SK-N-SH (cell line): ENCODE results near the gene CYTH4. TPM values are rescaled to one million over a fixed set of nuclear protein-coding genes. Genes with fewer than 3 reads are reported as not detected.

Source experiments
- CTCF ChIA-PET: fragments of 300-600, 350-600 bp; formaldehyde crosslinking; extraction: SDS; loops from one replicate; lab custom pipeline; 2021; lab: Yijun Ruan, JAX
- POLR2A ChIA-PET: fragments of 350-600 bp; sonication (Branson Sonifier 250); formaldehyde crosslinking; extraction: SDS; loops from one replicate; lab custom pipeline; 2020; ENCODE audit warnings: antibody characterized with exemption, inconsistent platforms; lab: Yijun Ruan, JAX
- DNase-seq: peaks from one replicate; pipeline ENCODE4 v3.0.0; 2012
- H2AFZ ChIP-seq: fragments of 200-600 bp; sonication (generic); 2 replicates; pipeline ENCODE4 v1.8.1; 2016; ENCODE audit warnings: antibody characterized with exemption, mild to moderate bottlenecking, low read depth
- H3F3A ChIP-seq: fragments of 200-600 bp; sonication (generic); replicated peaks from 2 replicates; pipeline ENCODE3; 2016; ENCODE audit warnings: antibody characterized with exemption, mild to moderate bottlenecking; ENCODE audit not compliant: insufficient read depth
- H3K27ac ChIP-seq, 2 experiments: fragments of 200-500 bp in 1 of 2; fragments of 200-600 bp in 1 of 2; sonication (Bioruptor generic) in 1 of 2; sonication (generic), shearing (Covaris generic) in 1 of 2; 2 replicates each; pipeline versions ENCODE4 v1.5.1 to v1.6.1; 2014 to 2016; ENCODE audit warnings: low read depth in 2 of 2, inconsistent platforms in 1 of 2, low read length in 1 of 2, mild to moderate bottlenecking in 1 of 2, mixed read lengths in 1 of 2
- H3K27me3 ChIP-seq: fragments of 200-600 bp; sonication (generic), shearing (Covaris generic); 2 replicates; pipeline ENCODE4 v1.6.1; 2016; ENCODE audit warnings: mixed run types; ENCODE audit not compliant: insufficient read depth
- H3K36me3 ChIP-seq, 2 experiments: fragments of 200-500 bp in 1 of 2; fragments of 200-600 bp in 1 of 2; sonication (Bioruptor generic) in 1 of 2; sonication (generic) in 1 of 2; replicated peaks in 1 of 2; 2 replicates each; pipeline versions ENCODE3 to v1.5.1; 2014 to 2016; ENCODE audit warnings: low read length in 1 of 2, mild to moderate bottlenecking in 1 of 2; ENCODE audit not compliant: insufficient read depth in 2 of 2, control insufficient read depth in 1 of 2
- H3K4me1 ChIP-seq, 2 experiments: fragments of 200-500 bp in 1 of 2; fragments of 200-600 bp in 1 of 2; sonication (Bioruptor generic) in 1 of 2; sonication (generic), shearing (Covaris generic) in 1 of 2; 2 replicates each; pipeline versions ENCODE4 v1.5.1 to v1.6.1; 2014 to 2016; ENCODE audit warnings: low read depth in 1 of 2, low read length in 1 of 2, mixed run types in 1 of 2; ENCODE audit not compliant: insufficient read depth in 2 of 2, control insufficient read depth in 1 of 2
- H3K4me2 ChIP-seq: fragments of 200-600 bp; sonication (generic), shearing (Covaris generic); 2 replicates; pipeline ENCODE4 v1.6.1; 2017; ENCODE audit warnings: mixed run types
- H3K4me3 ChIP-seq, 2 experiments: fragments of 200-500 bp in 1 of 2; fragments of 200-600 bp in 1 of 2; sonication (Bioruptor generic) in 1 of 2; sonication (generic), shearing (Covaris generic) in 1 of 2; 2 replicates each; pipeline versions ENCODE4 v1.5.1 to v1.8.1; 2014 to 2016; ENCODE audit warnings: low read depth in 2 of 2, inconsistent platforms in 1 of 2, low read length in 1 of 2, mild to moderate bottlenecking in 1 of 2, mixed read lengths in 1 of 2, moderate library complexity in 1 of 2
- H3K79me2 ChIP-seq: fragments of 200-600 bp; sonication (generic); 2 replicates; pipeline ENCODE4 v1.8.1; 2017; ENCODE audit warnings: mild to moderate bottlenecking; ENCODE audit not compliant: insufficient read depth
- H3K9ac ChIP-seq: fragments of 200-600 bp; sonication (generic); 2 replicates; pipeline ENCODE4 v1.6.1; 2017; ENCODE audit warnings: mixed run types
- H3K9me2 ChIP-seq: fragments of 200-600 bp; sonication (generic); 2 replicates; pipeline ENCODE4 v1.6.1; 2017; ENCODE audit warnings: mixed run types
- H3K9me3 ChIP-seq: fragments of 200-600 bp; sonication (generic); 2 replicates; pipeline ENCODE4 v1.6.1; 2017; ENCODE audit warnings: mixed run types, mild to moderate bottlenecking, moderate library complexity
- H4K20me1 ChIP-seq: fragments of 200-600 bp; sonication (generic); 2 replicates; pipeline ENCODE4 v1.6.1; 2017; ENCODE audit warnings: mild to moderate bottlenecking, mixed run types; ENCODE audit not compliant: insufficient read depth
- FOXJ3 ChIP-seq: sonication (generic); formaldehyde crosslinking; IDR thresholded peaks from 2 replicates; pipeline ENCODE4 v1.5.1; 2020; ENCODE audit warnings: mild to moderate bottlenecking, missing genetic modification reagents
- FOXM1 ChIP-seq: IDR thresholded peaks from 2 replicates; pipeline ENCODE4 v1.4.0; 2012; ENCODE audit warnings: low read depth, mild to moderate bottlenecking
- GABPA ChIP-seq: IDR thresholded peaks from 2 replicates; pipeline ENCODE4 v1.4.0; 2012; ENCODE audit warnings: low read depth, mild to moderate bottlenecking
- GATA2 ChIP-seq: sonication (generic); formaldehyde crosslinking; IDR thresholded peaks from 2 replicates; pipeline ENCODE4 v1.5.0; 2020; ENCODE audit warnings: mild to moderate bottlenecking, missing genetic modification reagents
- MEF2A ChIP-seq: IDR thresholded peaks from 2 replicates; pipeline ENCODE4 v1.4.0; 2012; ENCODE audit warnings: low read depth, borderline replicate concordance
- NRF1 ChIP-seq: IDR thresholded peaks from 2 replicates; pipeline ENCODE4 v1.6.1; 2012; ENCODE audit warnings: low read depth, mild to moderate bottlenecking, low read length
- POLR2AphosphoS5 ChIP-seq: IDR thresholded peaks from 2 replicates; pipeline ENCODE4 v1.6.1; 2012; ENCODE audit warnings: low read depth, low read length
- RFX5 ChIP-seq: IDR thresholded peaks from 2 replicates; pipeline ENCODE4 v1.6.1; 2012; ENCODE audit warnings: mild to moderate bottlenecking, improper control_type of control experiment, low read length
- SIN3A ChIP-seq: IDR thresholded peaks from 2 replicates; pipeline ENCODE4 v1.6.1; 2012; ENCODE audit warnings: low read depth, mild to moderate bottlenecking, low read length, moderate library complexity, borderline replicate concordance
- YY1 ChIP-seq: IDR thresholded peaks from 2 replicates; pipeline ENCODE4 v1.4.0; 2012; ENCODE audit warnings: low read depth, mild to moderate bottlenecking
- WGBS: methylation state at CpG from one replicate; pipeline ENCODE4 v1.1.6; 2017; ENCODE audit warnings: low lambda C conversion rate; 5-methylcytosine and 5-hydroxymethylcytosine counted together
- polyA plus RNA-seq, 3 experiments: library from polyadenylated mRNA; depleted of rRNA; stranded (reverse); fragments of >200 nt; gene quantifications; 2 replicates each; pipeline ENCODE4 v1.2.3, GENCODE V29; 2012
- TF ChIP-seq, protein P1 (sequence below): IDR thresholded peaks from 2 replicates; pipeline ENCODE4; 2012
- TF ChIP-seq, protein P2 (sequence below): IDR thresholded peaks from 2 replicates; pipeline ENCODE4 v1.4.0; 2012; ENCODE audit warnings: low read depth, borderline replicate concordance
- TF ChIP-seq, protein P3 (sequence below): fragments of 150-350 bp; IDR thresholded peaks from 2 replicates; pipeline ENCODE4 v1.6.1; 2016; ENCODE audit warnings: mild to moderate bottlenecking, low read depth, low read length
- TF ChIP-seq, protein P4 (sequence below): fragments of 200-600 bp; sonication (generic); IDR thresholded peaks from 2 replicates; pipeline ENCODE4 v1.6.1; 2017; ENCODE audit warnings: antibody characterized with exemption, mild to moderate bottlenecking, moderate library complexity

Gene CYTH4
- polyA plus RNA-seq, 1 of the 3 experiments (the other 2 are of a cell fraction), result 0.07 TPM

DNA sequence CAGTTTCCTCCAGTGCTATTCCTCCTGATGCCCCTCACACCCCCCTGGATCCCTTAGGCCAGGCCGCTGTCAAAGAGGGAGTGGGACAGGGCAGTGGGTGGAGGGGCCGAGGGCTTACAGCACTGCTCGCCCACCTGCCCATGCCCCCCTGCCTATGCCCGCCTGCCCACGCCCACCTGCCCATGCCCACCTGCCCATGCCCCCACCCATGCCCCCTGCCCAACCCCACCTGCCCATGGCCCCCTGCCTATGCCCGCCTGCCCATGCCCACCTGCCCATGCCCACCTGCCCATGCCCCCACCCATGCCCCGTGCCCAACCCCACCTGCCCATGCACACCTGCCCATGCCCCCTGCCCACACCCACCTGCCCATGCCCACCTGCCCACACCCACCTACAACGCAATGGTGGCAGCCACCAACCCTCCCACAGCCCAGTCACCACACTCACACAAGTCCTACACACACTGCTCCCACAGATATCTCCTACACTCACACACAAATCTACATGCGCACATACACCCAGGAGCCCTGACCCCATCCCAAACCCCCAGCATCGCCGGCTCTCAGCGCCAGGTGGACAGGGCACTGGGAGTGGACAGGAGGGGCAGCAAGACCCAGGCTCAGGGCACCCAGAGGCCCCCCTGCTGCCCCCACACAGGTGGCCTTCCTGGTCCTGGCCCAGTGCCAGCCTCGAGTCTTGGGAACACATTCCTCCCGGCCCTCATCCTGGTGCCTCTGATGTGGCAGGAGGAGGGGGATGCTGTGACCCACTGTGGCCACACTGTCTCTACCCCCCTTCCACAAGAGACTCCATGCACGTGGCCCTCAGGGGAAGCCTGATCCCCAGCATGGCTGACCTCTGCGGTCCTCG, 61.8 kb downstream of the CYTH4 start:
- Histone ChIP-seq H3K79me2 (no peaks in the 10 kb centered on the region), H3K27ac (no peak overlapping the region; a peak in 1 of 4 replicates), H3K4me2 (no peak overlapping the region), H3K4me1 (peaks cover 5 to 26% of the 10 kb centered on the region in 2 experiments; a peak in 1 of 4 replicates), H3K27me3 (no peaks in the 10 kb centered on the region), H3K9me2 (no peaks in the 10 kb centered on the region), H3K9ac (no peak overlapping the region), H3F3A (no peaks in the 10 kb centered on the region), H4K20me1 (no peaks in the 10 kb centered on the region), H3K36me3 (no peaks in the 10 kb centered on the region), H3K9me3 (no peaks in the 10 kb centered on the region), H3K4me3 (no peak overlapping the region), H2AFZ (no peak overlapping the region)
- POLR2A ChIA-PET, result no interaction called here
- 76% methylated on average over 16 of the region's 17 CpGs for WGBS
- CTCF ChIA-PET, result interaction anchor here (1.5 kb wide), 1 partner anchor 85 kb away, joined by 6 read pairs; no protein-coding TSS in a partner anchor
- no peak for DNase-seq
- TF ChIP-seq, protein P1, sequence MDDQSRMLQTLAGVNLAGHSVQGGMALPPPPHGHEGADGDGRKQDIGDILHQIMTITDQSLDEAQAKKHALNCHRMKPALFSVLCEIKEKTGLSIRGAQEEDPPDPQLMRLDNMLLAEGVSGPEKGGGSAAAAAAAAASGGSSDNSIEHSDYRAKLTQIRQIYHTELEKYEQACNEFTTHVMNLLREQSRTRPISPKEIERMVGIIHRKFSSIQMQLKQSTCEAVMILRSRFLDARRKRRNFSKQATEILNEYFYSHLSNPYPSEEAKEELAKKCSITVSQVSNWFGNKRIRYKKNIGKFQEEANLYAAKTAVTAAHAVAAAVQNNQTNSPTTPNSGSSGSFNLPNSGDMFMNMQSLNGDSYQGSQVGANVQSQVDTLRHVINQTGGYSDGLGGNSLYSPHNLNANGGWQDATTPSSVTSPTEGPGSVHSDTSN, result no peak
- TF ChIP-seq, protein P2, sequence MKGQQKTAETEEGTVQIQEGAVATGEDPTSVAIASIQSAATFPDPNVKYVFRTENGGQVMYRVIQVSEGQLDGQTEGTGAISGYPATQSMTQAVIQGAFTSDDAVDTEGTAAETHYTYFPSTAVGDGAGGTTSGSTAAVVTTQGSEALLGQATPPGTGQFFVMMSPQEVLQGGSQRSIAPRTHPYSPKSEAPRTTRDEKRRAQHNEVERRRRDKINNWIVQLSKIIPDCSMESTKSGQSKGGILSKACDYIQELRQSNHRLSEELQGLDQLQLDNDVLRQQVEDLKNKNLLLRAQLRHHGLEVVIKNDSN, result no peak
- TF ChIP-seq MEF2A, result no peak

DNA sequence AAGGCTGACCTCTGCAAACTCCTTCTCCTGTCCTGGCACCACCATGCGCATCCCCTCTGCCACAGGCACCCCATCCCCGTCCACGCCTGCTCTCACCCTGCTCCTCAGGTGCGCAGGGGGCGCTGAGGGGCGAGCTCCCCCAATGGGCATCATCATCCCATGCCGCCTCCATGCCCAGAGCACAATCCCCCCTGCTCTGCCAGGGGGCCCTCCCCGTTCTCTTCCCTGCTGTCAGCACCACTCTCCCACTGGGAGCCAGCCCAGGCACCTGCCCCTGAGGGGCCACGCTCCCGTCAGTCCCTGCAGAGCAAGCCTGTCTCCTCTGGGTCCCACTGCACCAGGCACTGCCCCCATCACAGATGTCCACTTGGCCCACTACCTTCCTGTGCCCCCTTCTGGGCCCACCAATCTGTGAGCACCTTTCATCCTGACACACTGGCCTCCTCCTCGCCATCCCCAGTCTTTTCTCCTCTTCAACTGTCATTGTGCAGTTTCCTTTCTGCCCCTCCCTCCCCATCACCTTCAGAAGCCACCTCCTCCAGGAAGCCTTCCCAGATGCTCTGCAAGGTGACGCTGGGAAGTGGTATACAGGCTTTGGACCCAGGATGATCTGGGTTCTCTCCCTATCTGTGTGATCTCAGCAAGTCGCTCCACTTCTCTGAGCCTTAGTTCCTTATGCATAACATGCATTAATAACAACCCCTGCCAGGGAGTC, 62.6 kb downstream of the CYTH4 start:
- TF ChIP-seq, protein P3, sequence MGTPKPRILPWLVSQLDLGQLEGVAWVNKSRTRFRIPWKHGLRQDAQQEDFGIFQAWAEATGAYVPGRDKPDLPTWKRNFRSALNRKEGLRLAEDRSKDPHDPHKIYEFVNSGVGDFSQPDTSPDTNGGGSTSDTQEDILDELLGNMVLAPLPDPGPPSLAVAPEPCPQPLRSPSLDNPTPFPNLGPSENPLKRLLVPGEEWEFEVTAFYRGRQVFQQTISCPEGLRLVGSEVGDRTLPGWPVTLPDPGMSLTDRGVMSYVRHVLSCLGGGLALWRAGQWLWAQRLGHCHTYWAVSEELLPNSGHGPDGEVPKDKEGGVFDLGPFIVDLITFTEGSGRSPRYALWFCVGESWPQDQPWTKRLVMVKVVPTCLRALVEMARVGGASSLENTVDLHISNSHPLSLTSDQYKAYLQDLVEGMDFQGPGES, result no peak
- no peak for TF ChIP-seq MEF2A
- TF ChIP-seq, protein P4, sequence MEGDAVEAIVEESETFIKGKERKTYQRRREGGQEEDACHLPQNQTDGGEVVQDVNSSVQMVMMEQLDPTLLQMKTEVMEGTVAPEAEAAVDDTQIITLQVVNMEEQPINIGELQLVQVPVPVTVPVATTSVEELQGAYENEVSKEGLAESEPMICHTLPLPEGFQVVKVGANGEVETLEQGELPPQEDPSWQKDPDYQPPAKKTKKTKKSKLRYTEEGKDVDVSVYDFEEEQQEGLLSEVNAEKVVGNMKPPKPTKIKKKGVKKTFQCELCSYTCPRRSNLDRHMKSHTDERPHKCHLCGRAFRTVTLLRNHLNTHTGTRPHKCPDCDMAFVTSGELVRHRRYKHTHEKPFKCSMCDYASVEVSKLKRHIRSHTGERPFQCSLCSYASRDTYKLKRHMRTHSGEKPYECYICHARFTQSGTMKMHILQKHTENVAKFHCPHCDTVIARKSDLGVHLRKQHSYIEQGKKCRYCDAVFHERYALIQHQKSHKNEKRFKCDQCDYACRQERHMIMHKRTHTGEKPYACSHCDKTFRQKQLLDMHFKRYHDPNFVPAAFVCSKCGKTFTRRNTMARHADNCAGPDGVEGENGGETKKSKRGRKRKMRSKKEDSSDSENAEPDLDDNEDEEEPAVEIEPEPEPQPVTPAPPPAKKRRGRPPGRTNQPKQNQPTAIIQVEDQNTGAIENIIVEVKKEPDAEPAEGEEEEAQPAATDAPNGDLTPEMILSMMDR, result no peak
- TF ChIP-seq YY1, result no peak
- TF ChIP-seq FOXJ3 (CRISPR knock-in tag), result no peak
- TF ChIP-seq, protein P1, result no peak
- no peak for TF ChIP-seq GABPA
- no peak for TF ChIP-seq NRF1
- TF ChIP-seq FOXM1, result no peak
- TF ChIP-seq RFX5, result no peak
- TF ChIP-seq SIN3A, result no peak
- no peak for TF ChIP-seq POLR2AphosphoS5
- no peak for TF ChIP-seq GATA2 (CRISPR knock-in tag)

More for the DNA sequence above, 62.6 kb downstream of the CYTH4 start:
- H3K9me2 ChIP-seq, result no peaks in the 10 kb centered on the region
- no peaks in the 10 kb centered on the region for H3K9me3 ChIP-seq
- H3K4me1 ChIP-seq, result peaks cover 5 to 26% of the 10 kb centered on the region in 2 experiments; a peak in 1 of 4 replicates
- no peaks in the 10 kb centered on the region for H3K27me3 ChIP-seq
- POLR2A ChIA-PET, result no interaction called here
- no peaks in the 10 kb centered on the region for H4K20me1 ChIP-seq
- H3K4me3 ChIP-seq, result no peak overlapping the region
- no peaks in the 10 kb centered on the region for H3K36me3 ChIP-seq
- peak overlapping the region in 1 of 2 experiments; percentile 51; a peak in 2 of 4 replicates for H3K27ac ChIP-seq
- DNase-seq, result no peak
- H3F3A ChIP-seq, result no peaks in the 10 kb centered on the region
- no peak overlapping the region for H3K4me2 ChIP-seq
- H3K79me2 ChIP-seq, result no peaks in the 10 kb centered on the region
- CTCF ChIA-PET, result interaction anchor here (1.5 to 2.1 kb wide), 2 partner anchors 84 kb away, joined by 6 to 8 read pairs; no protein-coding TSS in a partner anchor
- H3K9ac ChIP-seq, result no peak overlapping the region
- 94% methylated on average over 12 of the region's 13 CpGs for WGBS
- H2AFZ ChIP-seq, result no peak overlapping the region
